Heart left ventricle (tissue), 13 donors: Measurements from ENCODE around the gene SMC1B.

Experiments
- CTCF ChIP-seq, 12 donors: fragments of 200-600 bp; sonication (generic) in 4 of 12; IDR thresholded peaks; one replicate each; pipeline versions ENCODE4 v1.5.0 to v1.8.0; 2018 to 2022; ENCODE audit warnings: antibody characterized with exemption in 12 of 12, mild to moderate bottlenecking in 5 of 12
- POLR2A ChIP-seq, 2 donors: fragments of 450-650 bp; IDR thresholded peaks; one replicate each; pipeline ENCODE4 v1.6.1; 2017; ENCODE audit warnings: antibody characterized with exemption in 2 of 2, mild to moderate bottlenecking in 2 of 2, moderate library complexity in 2 of 2
- donor health status: ischemic (EF 13 %, LVEDD 7.1; RV severe dilation, severe dysfunction).
- donor health status: DM: no; HTN: yes; CAD: no.
- donor health status: DM: no; HTN: no; CAD: no.
- donor health status: ischemic (EF 25% LVEDD 6.9; RV normal size, moderate dysfunction).
- donor health status: ischemic (EF 25% LVEDD 5.7; RV mildly dilated, moderate dysfunction).
- donor health status: ischemic (EF 35%, LVEDD 5.7; RV mildly dilated, moderate dysfunction).
- donor health status: nonischemic (EF 11% LVEDD 7.7; RV severe dilation, severe dysfunction).
- donor health status: DM: yes; HTN: yes; CAD: no.
- donor health status: PGD.
- donor health status: ischemic (EF 29% LVEDD 5.4; RV normal size, mild dysfunction).
- donor health status: nonischemic (EF 23%, LVEDD 6.1; RV moderate dilation, normal function).

- TF ChIP-seq CTCF (IDR thresholded peaks at IDR 0.05), result no peak
- no peak for TF ChIP-seq POLR2A (IDR thresholded peaks at IDR 0.05)
These were observed 53.8 kb downstream of the SMC1B start for GRCh38 chr22:45359627-45360026.
